H1 (cell line): ENCODE measurements around the gene NTN4. TPM values are rescaled to one million over a fixed set of nuclear protein-coding genes. Genes with fewer than 3 reads are reported as not detected.

ENCODE experiments used
- CTCF ChIA-PET: fragments of 300-600 bp; sonication (Branson Sonifier 250); formaldehyde crosslinking; loops from one replicate; lab custom pipeline; 2021; ENCODE audit not compliant: partially characterized antibody; lab: Charles Lee
- POLR2A ChIA-PET: fragments of 300-600 bp; sonication (Branson Sonifier 250); formaldehyde crosslinking; loops from one replicate; lab custom pipeline; 2021; ENCODE audit warnings: inconsistent platforms; ENCODE audit not compliant: partially characterized antibody; lab: Charles Lee
- DNase-seq, 2 experiments: peaks; one replicate each; pipeline versions ENCODE4 v3.0.0 to v3.0.0-alpha.2; 2010 to 2022; ENCODE audit warnings: low spot score in 2 of 2, low read depth in 1 of 2, mixed read lengths in 1 of 2
- FAIRE-seq: peaks from 2 replicates; lab custom pipeline; 2011; peaks lifted over from hg19 to GRCh38; lab: Jason Lieb, UNC
- H2AFZ ChIP-seq: 2 replicates; pipeline ENCODE4 v1.8.1; 2012; ENCODE audit warnings: low read length, inconsistent platforms
- H2AK5ac ChIP-seq: 2 replicates; pipeline ENCODE4 v1.6.1; 2013; ENCODE audit warnings: low read depth, low read length
- H2BK120ac ChIP-seq: replicated peaks from 2 replicates; pipeline ENCODE3; 2013; ENCODE audit warnings: low read depth, low read length, inconsistent platforms
- H2BK12ac ChIP-seq: 2 replicates; pipeline ENCODE4 v1.6.1; 2013; ENCODE audit warnings: low read depth, low read length
- H2BK15ac ChIP-seq: 2 replicates; pipeline ENCODE4 v1.6.1; 2013; ENCODE audit warnings: low read length
- H2BK20ac ChIP-seq: 2 replicates; pipeline ENCODE4 v1.6.1; 2013; ENCODE audit warnings: low read length
- H2BK5ac ChIP-seq: 2 replicates; pipeline ENCODE4 v1.6.1; 2013; ENCODE audit warnings: low read depth, low read length
- H3K14ac ChIP-seq: 2 replicates; pipeline ENCODE4 v1.6.1; 2013; ENCODE audit warnings: inconsistent platforms; ENCODE audit not compliant: insufficient read length
- H3K18ac ChIP-seq: 2 replicates; pipeline ENCODE4 v1.6.1; 2013; ENCODE audit warnings: low read length; ENCODE audit errors: extremely low read depth
- H3K23ac ChIP-seq: 2 replicates; pipeline ENCODE4 v1.6.1; 2013; ENCODE audit warnings: inconsistent platforms; ENCODE audit not compliant: insufficient read length
- H3K23me2 ChIP-seq: 2 replicates; pipeline ENCODE4 v1.6.1; 2013; ENCODE audit warnings: low read depth, low read length
- H3K27ac ChIP-seq: 2 replicates; pipeline ENCODE4 v1.6.1; 2011; ENCODE audit warnings: low read depth, low read length, inconsistent platforms
- H3K27me3 ChIP-seq, 4 experiments: replicated peaks in 1 of 4; 1 replicate in 1 of 4; 2 replicates in 3 of 4; pipeline versions ENCODE4 v1.6.1 to v1.8.1; 2011 to 2013; ENCODE audit warnings: low read length in 3 of 4, mild to moderate bottlenecking in 3 of 4, inconsistent platforms in 2 of 4, mixed read lengths in 2 of 4, moderate library complexity in 1 of 4; ENCODE audit not compliant: control insufficient read depth in 3 of 4, insufficient read depth in 3 of 4; ENCODE audit errors: extremely low read depth in 1 of 4
- H3K36me3 ChIP-seq, 4 experiments: 2 replicates each; pipeline versions ENCODE4 v1.6.1 to v1.8.1; 2011 to 2013; ENCODE audit warnings: mild to moderate bottlenecking in 4 of 4, low read length in 3 of 4, moderate library complexity in 2 of 4, control low read depth in 1 of 4, inconsistent platforms in 1 of 4; ENCODE audit not compliant: insufficient read depth in 4 of 4, control insufficient read depth in 2 of 4
- H3K4ac ChIP-seq: replicated peaks from 2 replicates; pipeline ENCODE3; 2013; ENCODE audit warnings: low read length, low read depth, mixed read lengths, inconsistent platforms; ENCODE audit not compliant: insufficient read length
- H3K4me1 ChIP-seq, 4 experiments: replicated peaks in 1 of 4; 1 replicate in 1 of 4; 2 replicates in 3 of 4; pipeline versions ENCODE4 v1.6.1 to v1.8.1; 2011 to 2013; ENCODE audit warnings: low read length in 3 of 4, inconsistent platforms in 2 of 4, mixed read lengths in 1 of 4; ENCODE audit not compliant: insufficient read depth in 4 of 4, control insufficient read depth in 3 of 4
- H3K4me2 ChIP-seq, 2 experiments: 2 replicates each; pipeline versions ENCODE4 v1.6.1 to v1.8.1; 2011 to 2013; ENCODE audit warnings: low read depth in 2 of 2, low read length in 2 of 2, control low read depth in 1 of 2, inconsistent platforms in 1 of 2, mild to moderate bottlenecking in 1 of 2; ENCODE audit not compliant: insufficient read depth in 1 of 2
- H3K4me3 ChIP-seq, 4 experiments: fragments of 200-600, 300-600 bp in 1 of 4; sonication (generic), shearing (Covaris generic), sonication (Bioruptor Twin) in 1 of 4; 2 replicates each; pipeline versions ENCODE4 v1.5.1 to v1.8.1; 2011 to 2016; ENCODE audit warnings: low read length in 4 of 4, low read depth in 3 of 4, control low read depth in 2 of 4, inconsistent platforms in 2 of 4, mild to moderate bottlenecking in 2 of 4, mixed read lengths in 1 of 4, moderate library complexity in 1 of 4; ENCODE audit not compliant: insufficient read depth in 2 of 4; ENCODE audit errors: extremely low read depth in 1 of 4
- H3K56ac ChIP-seq: replicated peaks from 2 replicates; pipeline ENCODE3; 2013; ENCODE audit warnings: low read depth, mild to moderate bottlenecking, mixed read lengths, low read length, inconsistent platforms; ENCODE audit not compliant: insufficient read length
- H3K79me1 ChIP-seq: 2 replicates; pipeline ENCODE4 v1.6.1; 2013; ENCODE audit warnings: low read depth, low read length, control low read depth
- H3K79me2 ChIP-seq, 2 experiments: 2 replicates each; pipeline versions ENCODE4 v1.6.1 to v1.8.1; 2012 to 2013; ENCODE audit warnings: low read length in 2 of 2, mild to moderate bottlenecking in 2 of 2, inconsistent platforms in 1 of 2; ENCODE audit not compliant: insufficient read depth in 2 of 2, control insufficient read depth in 1 of 2
- H3K9ac ChIP-seq, 4 experiments: replicated peaks in 1 of 4; 1 replicate in 1 of 4; 2 replicates in 3 of 4; pipeline versions ENCODE4 v1.6.1 to v1.8.1; 2011 to 2013; ENCODE audit warnings: low read depth in 3 of 4, low read length in 3 of 4, control low read depth in 2 of 4, mild to moderate bottlenecking in 2 of 4, moderate library complexity in 2 of 4, inconsistent platforms in 1 of 4; ENCODE audit errors: extremely low read depth in 1 of 4
- H3K9me3 ChIP-seq, 2 experiments: 2 replicates each; pipeline versions ENCODE4 v1.6.1 to v1.8.1; 2012 to 2013; ENCODE audit warnings: mild to moderate bottlenecking in 2 of 2, moderate library complexity in 2 of 2, control low read depth in 1 of 2, inconsistent platforms in 1 of 2, low read depth in 1 of 2, low read length in 1 of 2, mixed read lengths in 1 of 2; ENCODE audit not compliant: insufficient read depth in 2 of 2
- H4K20me1 ChIP-seq, 2 experiments: replicated peaks in 1 of 2; 2 replicates each; pipeline versions ENCODE3 to v1.8.1; 2011 to 2013; ENCODE audit warnings: inconsistent platforms in 2 of 2, low read length in 2 of 2, mild to moderate bottlenecking in 1 of 2; ENCODE audit not compliant: insufficient read depth in 2 of 2, control insufficient read depth in 1 of 2
- H4K5ac ChIP-seq: 2 replicates; pipeline ENCODE4 v1.6.1; 2013; ENCODE audit warnings: low read length, low read depth, mixed read lengths, inconsistent platforms; ENCODE audit not compliant: insufficient read length
- H4K8ac ChIP-seq: 2 replicates; pipeline ENCODE4 v1.8.0; 2013; ENCODE audit warnings: mild to moderate bottlenecking, moderate library complexity, low read length, inconsistent platforms; ENCODE audit not compliant: insufficient read depth; ENCODE audit errors: extremely low read depth
- H4K91ac ChIP-seq: replicated peaks from 2 replicates; pipeline ENCODE3; 2013; ENCODE audit warnings: low read length, mixed read lengths, inconsistent platforms; ENCODE audit not compliant: insufficient read length
- POLR2A ChIP-seq, 2 experiments: IDR thresholded peaks; 1 replicate in 1 of 2; 2 replicates in 1 of 2; pipeline ENCODE4 v1.6.1; 2011; ENCODE audit warnings: low read depth in 2 of 2, low read length in 2 of 2, mild to moderate bottlenecking in 2 of 2; ENCODE audit errors: control extremely low read depth in 1 of 2
- WGBS, 2 experiments: shearing (Covaris generic) in 1 of 2; methylation state at CpG; one replicate each; pipeline versions ENCODE4 v1.1.6 to v1.1.7; 2013 to 2015; ENCODE audit warnings: low lambda C conversion rate in 2 of 2, mixed read lengths in 2 of 2, inconsistent platforms in 1 of 2, low coverage in 1 of 2, missing lambda C conversion rate in 1 of 2; ENCODE audit not compliant: insufficient replicate concordance in 2 of 2, insufficient coverage in 1 of 2, insufficient read length in 1 of 2; ENCODE audit errors: extremely low coverage in 1 of 2, missing lambda C conversion rate in 1 of 2; 5-methylcytosine and 5-hydroxymethylcytosine counted together
- polyA plus RNA-seq, 7 experiments: library from polyadenylated mRNA; depleted of rRNA in 3 of 7; stranded (reverse) in 5 of 7; unstranded in 2 of 7; fragments of >200 nt in 5 of 7; fragments of 200-250 nt in 2 of 7; gene quantifications; 1 replicate in 5 of 7; 2 replicates in 1 of 7; 4 replicates in 1 of 7; pipeline versions ENCODE4 v1.2.1 to v1.2.3, GENCODE V29; 2011 to 2013; ENCODE audit warnings: missing spikeins in 2 of 7, mixed read lengths in 2 of 7
- total RNA-seq: library from RNA; stranded (reverse); fragmentation: NEBNext Ultra II Directional; extraction: Animal tissue kit (Norgen Biotek cat#: 25700); gene quantifications from 2 replicates; pipeline ENCODE4 v1.2.1, GENCODE V29; 2021

NTN4 gene
- total and polyA plus RNA-seq, 2 of the 8 experiments (the other 6 are each of a cell fraction or from before 2014, with no cell fraction given): 0.74 to 1.3 TPM

GRCh38 chr12:95774311-95775045, 16.1 kb downstream of the NTN4 start:
- Histone ChIP-seq H3K56ac (no peak overlapping the region), H3K4me3 (no peak overlapping the region), H2BK120ac (no peak overlapping the region), H3K36me3 (no peaks in the 10 kb centered on the region), H4K91ac (no peak overlapping the region), H2BK15ac (no peak overlapping the region), H4K8ac (no peak overlapping the region), H3K14ac (no peak overlapping the region), H3K79me2 (no peaks in the 10 kb centered on the region), H3K27me3 (no peaks in the 10 kb centered on the region), H2AK5ac (no peak overlapping the region), H3K9me3 (peaks cover 5 to 16% of the 10 kb centered on the region in 2 experiments; a peak in 3 of 4 replicates), H2BK12ac (no peak overlapping the region), H3K4me2 (no peak overlapping the region), H4K5ac (no peak overlapping the region), H3K79me1 (no peaks in the 10 kb centered on the region), H3K23ac (no peak overlapping the region), H3K18ac (no peak overlapping the region), H3K9ac (no peak overlapping the region), H3K4ac (no peak overlapping the region), H3K27ac (no peak overlapping the region), H3K23me2 (no peaks in the 10 kb centered on the region), H4K20me1 (no peaks in the 10 kb centered on the region), H2BK20ac (no peak overlapping the region), H2AFZ (no peak overlapping the region), H2BK5ac (no peak overlapping the region), H3K4me1 (no peaks in the 10 kb centered on the region)
- no peak for TF ChIP-seq POLR2A (IDR thresholded peaks at IDR 0.05; ENCODE audit: control extremely low read depth in 1 of 2, low read depth in 2 of 2, low read length in 2 of 2)
- ChIA-PET POLR2A (no interaction called here), CTCF (interaction anchor here (0.6 to 0.8 kb wide), 3 partner anchors 13 to 143 kb away, joined by 3 to 4 read pairs (median 3); no protein-coding TSS in a partner anchor)
- DNase-seq: no peak
- WGBS, 2 experiments: 92% methylated on average over 4 of the region's 4 CpGs; no CpG with 5 or more reads in 1 of the 2 experiments
- FAIRE-seq: no peak
